Osteocyte (in vitro differentiated cells): ENCODE results near the gene ZBTB26. TPM values are rescaled to one million over a fixed set of nuclear protein-coding genes. Genes with fewer than 3 reads are reported as not detected.

ENCODE experiments used
- DNase-seq: peaks from one replicate; pipeline ENCODE4 v3.0.0; 2021; ENCODE audit warnings: mixed read lengths; ENCODE audit not compliant: unreplicated experiment; ENCODE audit errors: extremely low spot score
- H3K27ac Mint-ChIP-seq: one replicate; pipeline ENCODE4 v1.8.0; 2021; ENCODE audit warnings: mild to moderate bottlenecking, mixed read lengths; ENCODE audit not compliant: unreplicated experiment
- H3K27me3 Mint-ChIP-seq: one replicate; pipeline ENCODE4 v1.8.0; 2021; ENCODE audit warnings: mixed read lengths; ENCODE audit not compliant: unreplicated experiment
- H3K36me3 Mint-ChIP-seq: one replicate; pipeline ENCODE4 v1.8.0; 2021; ENCODE audit warnings: mixed read lengths; ENCODE audit not compliant: unreplicated experiment
- H3K4me1 Mint-ChIP-seq: one replicate; pipeline ENCODE4 v1.8.0; 2021; ENCODE audit warnings: mixed read lengths; ENCODE audit not compliant: unreplicated experiment
- H3K4me3 Mint-ChIP-seq: one replicate; pipeline ENCODE4 v1.8.0; 2021; ENCODE audit warnings: mild to moderate bottlenecking, moderate library complexity, mixed read lengths; ENCODE audit not compliant: unreplicated experiment
- H3K9me3 Mint-ChIP-seq: one replicate; pipeline ENCODE4 v1.8.0; 2021; ENCODE audit warnings: mixed read lengths; ENCODE audit not compliant: unreplicated experiment
- CTCF ChIP-seq: fragments of 200-600 bp; sonication (generic); IDR thresholded peaks from 2 replicates; pipeline ENCODE4 v1.5.0; 2021; ENCODE audit warnings: antibody characterized with exemption, mild to moderate bottlenecking, moderate library complexity
- total RNA-seq: library from RNA; stranded (reverse); gene quantifications from 2 replicates; pipeline ENCODE4 v1.2.1, GENCODE V29; 2021

Gene ZBTB26
- total RNA-seq, 1 donor from 2014 or later: 9.0 TPM

- Mint-ChIP-seq H3K4me1 (peaks cover 68% of the 10 kb centered on the region), H3K4me3 (no peak overlapping the region), H3K27me3 (no peaks in the 10 kb centered on the region), H3K9me3 (no peaks in the 10 kb centered on the region), H3K27ac (peak overlapping the region; percentile 14), H3K36me3 (peaks cover 1% of the 10 kb centered on the region)
- TF ChIP-seq CTCF: no peak
- no peak for DNase-seq
These were observed 15.2 kb upstream of the ZBTB26 start for GRCh38 chr9:122946461-122947005.

GRCh38 chr9:122944960-122945888, 13.9 kb upstream of the ZBTB26 start:
- Mint-ChIP-seq H3K4me3 (peak overlapping the region; percentile 12), H3K27me3 (no peaks in the 10 kb centered on the region), H3K27ac (peak overlapping the region; percentile 70), H3K36me3 (peaks cover 1% of the 10 kb centered on the region), H3K4me1 (peaks cover 65% of the 10 kb centered on the region), H3K9me3 (no peaks in the 10 kb centered on the region)
- DNase-seq: no peak
- no peak for TF ChIP-seq CTCF

- no peaks in the 10 kb centered on the region for H3K27me3 Mint-ChIP-seq
- no peak for DNase-seq
- H3K27ac Mint-ChIP-seq: peak overlapping the region; percentile 96
- H3K36me3 Mint-ChIP-seq: peaks cover 9% of the 10 kb centered on the region
- no peaks in the 10 kb centered on the region for H3K9me3 Mint-ChIP-seq
- peaks cover 41% of the 10 kb centered on the region for H3K4me1 Mint-ChIP-seq
- no peak for TF ChIP-seq CTCF
- H3K4me3 Mint-ChIP-seq: peak overlapping the region; percentile 95
These were observed 10.4 kb upstream of the ZBTB26 start for GRCh38 chr9:122941582-122942234.

GRCh38 chr9:122940749-122941581, 9.7 kb upstream of the ZBTB26 start, which contains the start of gene RABGAP1:
Gene RABGAP1, plus strand, starts transcription at chr9:122941020. Its CDS starts 16,040 bp downstream, at chr9:122957060.
- Mint-ChIP-seq H3K27ac (peak within 1 kb of the TSS; percentile 96), H3K9me3 (no peaks in the 10 kb centered on the region), H3K4me3 (peak within 1 kb of the TSS; percentile 95), H3K4me1 (peaks cover 38% of the 10 kb centered on the region), H3K27me3 (no peaks in the 10 kb centered on the region), H3K36me3 (peaks cover 9% of the 10 kb centered on the region)
- TF ChIP-seq CTCF: no peak
- peak; percentile 99 for DNase-seq
